A549 (cell line): ENCODE results near the gene TSPAN18. TPM values are rescaled to one million over a fixed set of nuclear protein-coding genes. Genes with fewer than 3 reads are reported as not detected.

Source experiments
- ATAC-seq, 2 experiments: fragments of 200-7000 bp in 1 of 2; fragments of >200 bp in 1 of 2; cut with Nextera tagmentation in 1 of 2; cut with Tn5 transposase in 1 of 2; 3 replicates each; pipeline versions ENCODE4 v1.8.0 to v1.9.1; 2018 to 2020; ENCODE audit warnings: mild to moderate bottlenecking in 1 of 2, moderate library complexity in 1 of 2
- CTCF ChIA-PET: fragments of 300-600 bp; sonication (Branson Sonifier 250); formaldehyde crosslinking; extraction: SDS; loops from one replicate; lab custom pipeline; 2021; ENCODE audit warnings: antibody characterized with exemption, inconsistent platforms; lab: Yijun Ruan, JAX
- POLR2A ChIA-PET: fragments of 350-600 bp; formaldehyde crosslinking; extraction: SDS; loops from one replicate; lab custom pipeline; 2021; ENCODE audit warnings: antibody characterized with exemption, inconsistent platforms; lab: Yijun Ruan, JAX
- DNase-seq, 2 experiments: peaks; one replicate each; pipeline versions ENCODE4 v3.0.0 to v3.0.0-alpha.2; 2011 to 2016; ENCODE audit warnings: low read depth in 1 of 2, low spot score in 1 of 2
- FAIRE-seq: peaks from 2 replicates; lab custom pipeline; 2011; peaks lifted over from hg19 to GRCh38; lab: Jason Lieb, UNC
- H3K27ac ChIP-seq, 2 experiments: fragments of >200 bp; sonication (Bioruptor Twin); formaldehyde crosslinking; 3 replicates each; pipeline ENCODE4 v1.5.1; 2016 to 2017
- H3K4me1 ChIP-seq: fragments of >200 bp; sonication (Bioruptor Twin); formaldehyde crosslinking; 3 replicates; pipeline ENCODE4 v1.6.1; 2016
- H3K4me2 ChIP-seq: fragments of >200 bp; sonication (Bioruptor Twin); formaldehyde crosslinking; 3 replicates; pipeline ENCODE4 v1.6.1; 2016
- H3K4me3 ChIP-seq: fragments of >200 bp; sonication (Bioruptor Twin); formaldehyde crosslinking; 3 replicates; pipeline ENCODE4 v1.5.1; 2016
- H3K9me3 ChIP-seq: fragments of >200 bp; sonication (Bioruptor Twin); formaldehyde crosslinking; 3 replicates; pipeline ENCODE4 v1.6.1; 2016
- ATOH8 ChIP-seq: fragments of 250-450 bp; sonication (Bioruptor Pico); IDR thresholded peaks from 2 replicates; pipeline ENCODE4 v1.5.0; 2020; ENCODE audit warnings: low read depth, mild to moderate bottlenecking, moderate library complexity
- CBX2 ChIP-seq: fragments of 200-600 bp; sonication (generic); IDR thresholded peaks from 2 replicates; pipeline ENCODE4 v1.6.1; 2016; ENCODE audit warnings: low read depth, mild to moderate bottlenecking, borderline replicate concordance
- CHD2 ChIP-seq: fragments of 150-350 bp; IDR thresholded peaks from 2 replicates; pipeline ENCODE4 v1.6.1; 2014; ENCODE audit warnings: low read length; ENCODE audit not compliant: partially characterized antibody
- CTCF ChIP-seq: fragments of >200 bp; sonication (Bioruptor Twin); formaldehyde crosslinking; IDR thresholded peaks from 3 replicates; pipeline ENCODE4 v1.5.1; 2016
- ELK1 ChIP-seq: fragments of 150-350 bp; IDR thresholded peaks from 2 replicates; pipeline ENCODE4 v1.6.1; 2014; ENCODE audit warnings: low read depth, mild to moderate bottlenecking, low read length
- EP300 ChIP-seq, 2 experiments: fragments of >200 bp; sonication (Bioruptor Twin); formaldehyde crosslinking; IDR thresholded peaks; 2 replicates in 1 of 2; 3 replicates in 1 of 2; pipeline ENCODE4 v1.6.1; 2016 to 2017
- ESRRA ChIP-seq: fragments of 150-350 bp; IDR thresholded peaks from 2 replicates; pipeline ENCODE4 v1.6.1; 2014; ENCODE audit warnings: mild to moderate bottlenecking, low read length, borderline replicate concordance
- FOSL2 ChIP-seq, 2 experiments: fragments of 450-650 bp in 1 of 2; fragments of >200 bp in 1 of 2; sonication (Bioruptor Twin) in 1 of 2; formaldehyde crosslinking; IDR thresholded peaks; 2 replicates each; pipeline versions ENCODE4 v1.5.0 to v1.6.1; 2016 to 2020; ENCODE audit warnings: mild to moderate bottlenecking in 1 of 2, moderate library complexity in 1 of 2
- FOXS1 ChIP-seq: fragments of 250-450 bp; sonication (Bioruptor Pico); IDR thresholded peaks from 2 replicates; pipeline ENCODE4 v1.5.0; 2020; ENCODE audit warnings: mild to moderate bottlenecking, moderate library complexity
- HDAC2 ChIP-seq: fragments of 200-600 bp; sonication (generic); IDR thresholded peaks from 2 replicates; pipeline ENCODE4 v1.6.1; 2016
- HES2 ChIP-seq: fragments of >200 bp; sonication (Bioruptor Twin); formaldehyde crosslinking; IDR thresholded peaks from 2 replicates; pipeline ENCODE4 v1.6.1; 2016
- HEYL ChIP-seq: fragments of 250-450 bp; sonication (Bioruptor Pico); IDR thresholded peaks from 2 replicates; pipeline ENCODE4 v1.8.0; 2021; ENCODE audit warnings: mild to moderate bottlenecking, moderate library complexity
- JUN ChIP-seq, 2 experiments: fragments of >200 bp; sonication (Bioruptor Twin); formaldehyde crosslinking; IDR thresholded peaks; 2 replicates in 1 of 2; 3 replicates in 1 of 2; pipeline ENCODE4 v1.6.1; 2016 to 2017
- MAFK ChIP-seq: fragments of 450-650 bp; IDR thresholded peaks from 2 replicates; pipeline ENCODE4 v1.6.1; 2014; ENCODE audit not compliant: partially characterized antibody
- MYC ChIP-seq: IDR thresholded peaks from 2 replicates; pipeline ENCODE4 v1.6.1; 2012; ENCODE audit warnings: mild to moderate bottlenecking, inconsistent platforms, low read length, improper control_type of control experiment, borderline replicate concordance
- NFE2L2 ChIP-seq: fragments of 150-350 bp; conservative IDR thresholded peaks from 2 replicates; pipeline ENCODE4 v1.6.1; 2014; ENCODE audit warnings: low read length
- NPAS2 ChIP-seq: fragments of 250-450 bp; sonication (Bioruptor Pico); IDR thresholded peaks from 2 replicates; pipeline ENCODE4 v1.8.0; 2022; ENCODE audit warnings: mild to moderate bottlenecking, moderate library complexity, borderline replicate concordance
- NR3C1 ChIP-seq: fragments of >200 bp; sonication (Bioruptor Twin); formaldehyde crosslinking; IDR thresholded peaks from 3 replicates; pipeline ENCODE4 v1.6.1; 2017
- PHF8 ChIP-seq: fragments of 200-600 bp; sonication (generic); IDR thresholded peaks from 2 replicates; pipeline ENCODE4 v1.6.1; 2016; ENCODE audit warnings: low read depth, mild to moderate bottlenecking, antibody characterized with exemption, moderate library complexity, borderline replicate concordance
- POLR2AphosphoS2 ChIP-seq: conservative IDR thresholded peaks from 2 replicates; pipeline ENCODE4 v1.6.1; 2012; ENCODE audit warnings: low read length, improper control_type of control experiment, inconsistent platforms
- SREBF2 ChIP-seq: fragments of 450-650 bp; IDR thresholded peaks from 2 replicates; pipeline ENCODE4 v1.6.1; 2014; ENCODE audit warnings: mild to moderate bottlenecking, moderate library complexity
- ZFP36 ChIP-seq: fragments of 450-650 bp; IDR thresholded peaks from 2 replicates; pipeline ENCODE4 v1.6.1; 2014; ENCODE audit warnings: borderline replicate concordance; ENCODE audit not compliant: partially characterized antibody
- ZSCAN20 ChIP-seq: fragments of 250-450 bp; sonication (Bioruptor Pico); IDR thresholded peaks from 2 replicates; pipeline ENCODE4 v1.8.0; 2022; ENCODE audit warnings: mild to moderate bottlenecking, moderate library complexity
- WGBS: methylation state at CpG from one replicate; pipeline ENCODE4 v1.1.6; 2017; ENCODE audit errors: missing lambda C conversion rate; 5-methylcytosine and 5-hydroxymethylcytosine counted together
- polyA plus RNA-seq, 4 experiments: library from polyadenylated mRNA; depleted of rRNA in 3 of 4; stranded (reverse); fragments of >200 nt; fragmentation: RNase III in 1 of 4; extraction: RNeasy Plus Mini Kit Qiagen cat#74134 plus additional on column Dnase treatment in 1 of 4; gene quantifications; 2 replicates in 3 of 4; 3 replicates in 1 of 4; pipeline ENCODE4 v1.2.3, GENCODE V29; 2011 to 2017
- TF ChIP-seq, protein P1 (sequence below): fragments of 250-450 bp; sonication (Bioruptor Pico); IDR thresholded peaks from 2 replicates; pipeline ENCODE4 v1.5.0; 2021; ENCODE audit warnings: mild to moderate bottlenecking, moderate library complexity, borderline replicate concordance
- TF ChIP-seq, protein P2 (sequence below): IDR thresholded peaks from 2 replicates; pipeline ENCODE4 v1.6.1; 2012

Gene TSPAN18
- polyA plus RNA-seq, 2 of the 4 experiments (the other 2 are of a cell fraction) = 0.81 to 4.5 TPM

DNA sequence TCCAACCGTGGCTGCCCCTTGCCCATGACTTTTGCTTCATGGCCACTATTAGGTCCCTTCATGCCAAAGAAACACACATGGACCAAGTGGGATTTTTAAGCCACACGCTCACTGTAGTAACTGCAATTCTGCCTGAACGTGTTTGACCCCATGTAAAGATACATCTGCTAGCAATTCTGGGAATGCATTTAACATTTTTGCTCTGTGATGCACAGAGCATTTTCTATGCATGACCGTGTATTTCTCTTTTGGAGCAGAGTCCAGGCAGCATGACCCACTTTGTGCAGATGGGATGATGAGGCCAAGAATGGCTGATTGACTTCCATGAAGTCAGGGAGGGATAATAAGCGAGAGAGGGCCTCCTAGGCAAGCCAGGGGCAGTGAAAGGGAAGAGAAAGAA is 115.5 kb downstream of the TSPAN18 start:
- POLR2A ChIA-PET = no interaction called here

GRCh38 chr11:44846852-44847251 is 120.1 kb downstream of the TSPAN18 start:
- 83% methylated on average over 7 of the region's 7 CpGs for WGBS
- no peak for ATAC-seq
- H3K4me1 ChIP-seq = peaks cover 1% of the 10 kb centered on the region; the same call in 1 of the 3 replicates
- DNase-seq = no peak
- POLR2A ChIA-PET = no interaction called here
- no peak overlapping the region for H3K27ac ChIP-seq
- peaks cover 5% of the 10 kb centered on the region; the same call in 1 of the 3 replicates for H3K9me3 ChIP-seq
- H3K4me3 ChIP-seq = no peak overlapping the region
- CTCF ChIA-PET = no interaction called here
- H3K4me2 ChIP-seq = no peak overlapping the region
- no peak for FAIRE-seq
- TF ChIP-seq CTCF = no peak
- TF ChIP-seq ATOH8 (CRISPR knock-in tag) = no peak
- no peak for TF ChIP-seq JUN (IDR thresholded peaks at IDR 0.05)
- no peak for TF ChIP-seq POLR2AphosphoS2
- TF ChIP-seq NPAS2 (CRISPR knock-in tag) = no peak
- TF ChIP-seq NR3C1 = no peak
- no peak for TF ChIP-seq HDAC2
- TF ChIP-seq, all 56 proteins: peak for 0

More for the DNA sequence above, 115.5 kb downstream of the TSPAN18 start:
- H3K4me1 ChIP-seq = no peaks in the 10 kb centered on the region
- no peak overlapping the region for H3K27ac ChIP-seq
- WGBS = 45% methylated on average over 4 of the region's 5 CpGs
- H3K9me3 ChIP-seq = 0 out of 3 replicates have a peak, but pooled peaks cover under 1% of the 10 kb centered on the region
- H3K4me3 ChIP-seq = no peak overlapping the region
- no peak for FAIRE-seq
- CTCF ChIA-PET = interaction anchor here (0.7 to 1.3 kb wide), 2 partner anchors 28 to 214 kb away, joined by 3 read pairs; no protein-coding TSS in a partner anchor
- no peak for DNase-seq
- no peak overlapping the region for H3K4me2 ChIP-seq
- no peak for TF ChIP-seq FOXS1 (CRISPR knock-in tag)
- TF ChIP-seq, protein P1, sequence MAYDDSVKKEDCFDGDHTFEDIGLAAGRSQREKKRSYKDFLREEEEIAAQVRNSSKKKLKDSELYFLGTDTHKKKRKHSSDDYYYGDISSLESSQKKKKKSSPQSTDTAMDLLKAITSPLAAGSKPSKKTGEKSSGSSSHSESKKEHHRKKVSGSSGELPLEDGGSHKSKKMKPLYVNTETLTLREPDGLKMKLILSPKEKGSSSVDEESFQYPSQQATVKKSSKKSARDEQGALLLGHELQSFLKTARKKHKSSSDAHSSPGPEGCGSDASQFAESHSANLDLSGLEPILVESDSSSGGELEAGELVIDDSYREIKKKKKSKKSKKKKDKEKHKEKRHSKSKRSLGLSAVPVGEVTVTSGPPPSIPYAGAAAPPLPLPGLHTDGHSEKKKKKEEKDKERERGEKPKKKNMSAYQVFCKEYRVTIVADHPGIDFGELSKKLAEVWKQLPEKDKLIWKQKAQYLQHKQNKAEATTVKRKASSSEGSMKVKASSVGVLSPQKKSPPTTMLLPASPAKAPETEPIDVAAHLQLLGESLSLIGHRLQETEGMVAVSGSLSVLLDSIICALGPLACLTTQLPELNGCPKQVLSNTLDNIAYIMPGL (CRISPR knock-in tag) = no peak
- TF ChIP-seq FOSL2 (IDR thresholded peaks at IDR 0.05) = no peak
- TF ChIP-seq FOSL2 (CRISPR knock-in tag; IDR thresholded peaks at IDR 0.05) = 0 out of 2 replicates have a peak, but pooled peaks have one; percentile 12
- no peak for TF ChIP-seq ESRRA
- no peak for TF ChIP-seq CHD2
- TF ChIP-seq ZSCAN20 = no peak
- TF ChIP-seq PHF8 = no peak
- peak in 1 of 2 experiments; percentile 60; a peak in 3 of 6 replicates for ATAC-seq

GRCh38 chr11:44847316-44847715 is 120.6 kb downstream of the TSPAN18 start:
- FAIRE-seq (no peak), ATAC-seq (no peak), DNase-seq (no peak)
- peaks cover 6% of the 10 kb centered on the region; the same call in 1 of the 3 replicates for H3K4me1 ChIP-seq
- H3K9me3 ChIP-seq = peaks cover 5% of the 10 kb centered on the region; the same call in 1 of the 3 replicates
- H3K27ac ChIP-seq = no peak overlapping the region
- POLR2A ChIA-PET = no interaction called here
- H3K4me3 ChIP-seq = no peak overlapping the region
- CTCF ChIA-PET = no interaction called here
- H3K4me2 ChIP-seq = no peak overlapping the region
- TF ChIP-seq NFE2L2 (no peak), ELK1 (no peak), MYC (no peak), HEYL (no peak), ZSCAN20 (no peak), CBX2 (no peak), ZFP36 (no peak), NR3C1 (no peak), HES2 (no peak), MAFK (no peak), SREBF2 (no peak), EP300 (IDR thresholded peaks at IDR 0.05) (no peak)
- TF ChIP-seq, protein P1 (CRISPR knock-in tag) = no peak
- TF ChIP-seq, protein P2, sequence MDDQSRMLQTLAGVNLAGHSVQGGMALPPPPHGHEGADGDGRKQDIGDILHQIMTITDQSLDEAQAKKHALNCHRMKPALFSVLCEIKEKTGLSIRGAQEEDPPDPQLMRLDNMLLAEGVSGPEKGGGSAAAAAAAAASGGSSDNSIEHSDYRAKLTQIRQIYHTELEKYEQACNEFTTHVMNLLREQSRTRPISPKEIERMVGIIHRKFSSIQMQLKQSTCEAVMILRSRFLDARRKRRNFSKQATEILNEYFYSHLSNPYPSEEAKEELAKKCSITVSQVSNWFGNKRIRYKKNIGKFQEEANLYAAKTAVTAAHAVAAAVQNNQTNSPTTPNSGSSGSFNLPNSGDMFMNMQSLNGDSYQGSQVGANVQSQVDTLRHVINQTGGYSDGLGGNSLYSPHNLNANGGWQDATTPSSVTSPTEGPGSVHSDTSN = no peak
